HG02852 (cell line): ENCODE measurements around the gene TYW1.
"Not testable (repeated sequence)": the region's sequence is repeated elsewhere in the genome, so short reads cannot be mapped to it uniquely, and the experiment has no call there.

Experiments
- ATAC-seq: cut with Tn5 transposase; IDR thresholded peaks from one replicate; pipeline ENCODE4 v1.9.1; 2021; ENCODE audit warnings: mild to moderate bottlenecking, moderate library complexity; ENCODE audit not compliant: unreplicated experiment

Gene TYW1, protein sequence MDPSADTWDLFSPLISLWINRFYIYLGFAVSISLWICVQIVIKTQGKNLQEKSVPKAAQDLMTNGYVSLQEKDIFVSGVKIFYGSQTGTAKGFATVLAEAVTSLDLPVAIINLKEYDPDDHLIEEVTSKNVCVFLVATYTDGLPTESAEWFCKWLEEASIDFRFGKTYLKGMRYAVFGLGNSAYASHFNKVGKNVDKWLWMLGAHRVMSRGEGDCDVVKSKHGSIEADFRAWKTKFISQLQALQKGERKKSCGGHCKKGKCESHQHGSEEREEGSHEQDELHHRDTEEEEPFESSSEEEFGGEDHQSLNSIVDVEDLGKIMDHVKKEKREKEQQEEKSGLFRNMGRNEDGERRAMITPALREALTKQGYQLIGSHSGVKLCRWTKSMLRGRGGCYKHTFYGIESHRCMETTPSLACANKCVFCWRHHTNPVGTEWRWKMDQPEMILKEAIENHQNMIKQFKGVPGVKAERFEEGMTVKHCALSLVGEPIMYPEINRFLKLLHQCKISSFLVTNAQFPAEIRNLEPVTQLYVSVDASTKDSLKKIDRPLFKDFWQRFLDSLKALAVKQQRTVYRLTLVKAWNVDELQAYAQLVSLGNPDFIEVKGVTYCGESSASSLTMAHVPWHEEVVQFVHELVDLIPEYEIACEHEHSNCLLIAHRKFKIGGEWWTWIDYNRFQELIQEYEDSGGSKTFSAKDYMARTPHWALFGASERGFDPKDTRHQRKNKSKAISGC

GRCh38 chr7:66996444-66997191 is at the start of gene TYW1:
TYW1 (plus strand) TSS chr7:66996833; CDS start chr7:66996979, 146 bp downstream.
- peak; percentile 89 for ATAC-seq

GRCh38 chr7:66948480-66949109 is 48.0 kb upstream of the TYW1 start:
- no peak for ATAC-seq

GRCh38 chr7:66950311-66950710 is 46.3 kb upstream of the TYW1 start:
- ATAC-seq, result no peak

- ATAC-seq, result no peak
Observed at GRCh38 chr7:66950763-66951162, 45.9 kb upstream of the TYW1 start.

GRCh38 chr7:66952343-66953043 is 44.1 kb upstream of the TYW1 start:
- ATAC-seq, result no peak

DNA sequence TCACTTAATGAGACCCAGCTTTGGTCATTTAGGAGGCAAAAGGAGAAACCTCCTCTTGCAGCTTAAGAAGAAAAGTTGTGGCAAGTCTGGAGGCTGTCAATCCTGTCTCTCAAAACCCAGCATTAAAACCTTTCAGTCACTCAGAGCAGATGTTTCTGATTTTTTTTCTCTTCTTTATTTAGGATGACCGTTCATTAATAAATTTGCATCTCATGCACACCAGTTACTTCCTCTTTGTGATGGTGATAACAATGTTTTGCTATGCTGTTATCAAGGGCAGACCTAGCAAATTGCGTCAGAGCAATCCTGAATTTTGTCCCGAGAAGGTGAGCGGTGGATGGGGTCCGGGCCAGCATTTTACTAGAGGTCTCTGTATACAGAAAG is 43.6 kb upstream of the TYW1 start:
- ATAC-seq, result no peak

DNA sequence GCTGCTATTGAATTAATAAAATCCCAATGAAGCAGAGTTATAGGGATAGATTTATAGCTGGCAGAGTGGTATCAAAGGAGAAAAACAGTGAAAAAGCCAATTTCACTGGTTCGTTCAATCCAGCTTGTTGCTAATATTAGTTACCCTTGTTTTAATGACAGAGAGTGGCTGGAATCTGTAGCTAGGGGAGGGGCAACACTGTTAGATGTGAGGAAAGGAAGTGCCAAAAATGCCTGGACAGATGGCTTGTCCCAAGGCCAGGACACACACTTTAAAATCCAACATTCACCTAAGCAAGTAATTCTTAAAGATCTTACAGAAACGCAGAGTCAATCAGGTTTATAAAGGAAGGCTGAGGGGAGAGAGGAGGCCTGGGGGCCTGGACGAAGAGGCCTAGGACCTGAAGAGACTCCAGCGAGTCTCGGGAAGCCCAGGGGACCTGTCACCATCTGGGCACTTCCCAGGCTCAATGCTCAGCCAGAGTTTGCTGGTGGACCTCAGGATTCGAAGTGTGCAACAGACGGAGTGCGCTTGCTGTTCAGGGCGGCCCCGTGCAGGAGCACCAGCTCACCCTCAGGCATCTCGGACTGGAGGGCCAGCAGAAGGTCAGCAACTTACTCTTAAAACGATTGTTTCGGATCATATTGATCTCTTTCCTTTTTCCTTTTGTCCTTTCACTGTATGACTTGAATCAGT is 38.9 kb upstream of the TYW1 start:
- ATAC-seq, result no peak

DNA sequence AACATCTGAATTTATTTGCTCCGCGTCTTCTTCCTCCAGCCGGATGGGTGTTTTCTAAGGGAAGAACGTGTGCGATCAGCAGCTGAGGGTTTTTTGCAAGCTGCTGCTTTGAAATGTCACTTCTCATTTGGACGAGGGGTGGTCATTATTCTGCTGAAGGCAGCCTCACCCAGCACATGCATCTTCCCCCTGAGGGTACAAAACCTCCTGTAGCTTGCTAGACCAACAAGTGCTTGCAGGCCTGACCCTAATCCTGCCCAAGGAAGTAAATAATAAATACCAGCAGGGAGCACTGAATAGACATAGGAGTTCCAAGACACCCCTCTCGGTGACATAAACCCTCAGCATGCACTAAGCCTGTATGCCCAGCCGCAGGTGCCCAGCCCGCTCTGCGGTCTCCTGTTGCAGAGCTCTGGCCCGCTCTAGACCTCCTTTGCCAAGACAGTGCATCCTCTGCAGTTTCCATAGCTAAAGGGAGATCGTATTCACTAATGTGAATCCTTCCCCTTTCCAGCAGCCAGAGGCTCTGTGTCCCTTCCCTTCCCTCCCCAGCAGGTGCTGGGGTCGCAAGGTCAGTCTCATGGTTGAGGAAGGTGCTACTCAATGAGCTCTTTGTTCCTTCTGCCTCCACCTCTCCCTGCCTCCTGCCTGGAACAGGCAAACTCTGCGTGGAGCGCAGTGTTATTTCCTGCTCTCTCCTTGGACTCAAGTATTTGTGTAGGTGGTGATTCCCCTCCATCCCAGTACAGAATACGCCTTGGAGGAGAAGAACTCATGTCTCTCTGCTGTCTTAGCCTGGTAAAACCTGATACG is 37.9 kb upstream of the TYW1 start:
- no peak for ATAC-seq

- ATAC-seq, result no peak
Observed at GRCh38 chr7:66960192-66960591, 36.4 kb upstream of the TYW1 start.

DNA sequence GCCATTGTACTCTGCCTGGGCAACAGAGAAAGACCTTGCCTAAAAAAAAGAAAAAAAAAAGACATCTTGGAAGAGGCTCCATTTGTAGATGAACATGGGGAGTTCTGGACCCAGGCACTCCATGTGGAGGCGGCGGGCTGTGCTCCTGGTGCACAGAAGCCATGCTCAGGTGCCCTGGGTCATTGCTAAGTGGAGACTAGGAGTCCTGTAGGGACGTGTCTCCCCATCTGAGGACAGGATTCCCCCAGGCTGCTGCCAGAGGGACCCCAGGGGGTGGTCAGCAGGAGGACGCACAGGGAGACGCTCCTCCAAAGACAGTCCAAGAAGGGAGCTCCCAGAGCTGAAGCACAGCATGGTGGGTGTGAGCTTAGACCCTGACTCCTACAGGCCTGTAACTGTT is 35.5 kb upstream of the TYW1 start:
- ATAC-seq, result no peak

DNA sequence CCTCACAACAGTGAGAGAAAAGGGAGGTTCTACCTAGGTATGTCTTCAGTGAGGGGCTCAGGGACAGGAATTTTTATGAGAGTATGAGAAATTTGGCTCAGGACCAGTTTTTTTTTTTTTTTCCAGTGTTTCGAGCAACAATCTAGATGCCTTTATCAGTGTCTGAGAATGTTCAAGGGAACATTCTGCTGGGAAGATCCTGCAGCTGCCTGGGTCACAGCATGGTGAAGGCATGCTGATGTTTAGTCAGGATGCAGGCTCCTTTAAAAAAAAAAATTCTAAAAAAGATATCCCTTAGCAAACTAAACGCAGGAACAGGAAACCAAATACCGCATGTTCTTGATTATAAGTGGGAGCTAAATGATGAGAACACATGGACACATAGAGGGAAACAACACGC is 32.2 kb upstream of the TYW1 start:
- no peak for ATAC-seq

DNA sequence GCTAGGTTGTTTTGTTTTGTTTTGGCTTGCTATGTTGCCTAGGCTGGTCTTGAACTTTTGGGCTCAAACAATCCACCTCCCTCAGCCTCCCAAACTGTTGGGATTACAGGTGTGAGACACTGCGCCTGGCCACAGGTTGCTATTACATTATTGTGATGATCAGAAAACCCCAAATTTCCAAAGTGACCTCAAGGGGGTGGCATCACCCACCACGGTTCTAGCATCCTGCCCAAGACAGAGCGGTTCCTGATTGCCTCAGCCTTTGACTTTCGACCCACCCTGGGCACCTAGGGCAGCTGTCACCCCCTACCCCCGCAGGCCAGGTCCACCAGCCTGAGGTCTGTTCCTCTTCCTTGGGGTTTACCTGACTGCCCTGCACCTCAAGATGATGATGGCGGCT is 29.6 kb upstream of the TYW1 start:
- ATAC-seq, result no peak

DNA sequence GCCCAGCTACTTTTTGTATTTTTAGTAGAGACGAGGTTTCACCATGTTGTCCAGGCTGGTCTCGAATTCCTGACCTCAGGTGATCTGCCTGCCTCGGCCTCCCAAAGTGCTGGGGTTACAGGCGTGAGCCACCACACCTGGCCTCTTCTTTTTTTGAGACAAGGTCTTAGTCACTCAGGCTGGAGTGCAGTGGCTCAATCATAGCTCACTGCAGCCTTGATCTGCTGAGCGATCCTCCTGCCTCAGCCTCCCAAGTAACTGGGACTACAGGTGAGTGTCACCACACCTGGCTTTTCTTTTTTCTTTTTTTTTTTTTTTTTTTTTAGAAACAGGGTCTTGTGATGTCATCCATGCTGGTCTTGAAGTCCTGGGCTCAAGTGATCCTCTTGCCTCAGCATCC is 27.6 kb upstream of the TYW1 start:
- ATAC-seq, result not testable (repeated sequence)

GRCh38 chr7:66970310-66970709 is 26.3 kb upstream of the TYW1 start:
- ATAC-seq, result no peak

GRCh38 chr7:66974986-66975590 is 21.5 kb upstream of the TYW1 start:
- no peak for ATAC-seq

DNA sequence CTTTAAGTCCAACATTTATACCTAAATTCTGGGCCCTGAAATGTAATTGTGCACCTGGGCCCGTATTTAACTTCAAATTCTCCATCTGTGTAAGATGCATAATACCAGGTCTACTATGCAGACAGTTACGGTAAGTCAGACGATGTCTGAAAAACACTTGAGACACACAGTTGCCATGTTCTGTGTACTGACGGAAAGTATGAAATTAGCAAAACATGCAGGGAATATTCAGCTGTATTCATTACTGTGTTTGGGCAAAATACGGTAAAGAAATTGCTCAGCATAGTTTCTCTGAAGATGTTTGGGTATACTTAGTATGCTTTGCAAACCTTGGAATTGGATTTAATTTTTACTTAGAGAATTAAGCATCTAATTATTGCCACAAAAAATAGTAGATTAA is 18.3 kb upstream of the TYW1 start:
- not testable (repeated sequence) for ATAC-seq

DNA sequence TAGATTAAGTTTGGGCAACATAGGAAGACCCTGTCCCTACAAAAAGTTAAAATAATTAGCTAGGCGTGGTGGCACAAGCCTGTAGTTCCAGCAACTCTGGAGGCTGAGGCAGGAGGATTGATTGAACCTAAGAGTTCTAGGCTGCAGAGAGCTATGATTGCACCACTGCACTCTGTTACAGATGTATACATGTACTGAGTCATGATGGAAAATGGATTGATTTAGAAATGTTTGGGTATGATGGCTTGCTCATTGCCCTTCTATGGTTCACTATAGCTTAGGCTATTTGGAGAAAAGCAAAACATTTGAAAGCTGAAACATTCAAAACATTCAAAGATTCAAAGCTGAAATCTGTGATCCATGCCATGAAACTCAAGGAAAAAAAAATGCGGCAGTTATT is 17.6 kb upstream of the TYW1 start:
- ATAC-seq, result not testable (repeated sequence)

DNA sequence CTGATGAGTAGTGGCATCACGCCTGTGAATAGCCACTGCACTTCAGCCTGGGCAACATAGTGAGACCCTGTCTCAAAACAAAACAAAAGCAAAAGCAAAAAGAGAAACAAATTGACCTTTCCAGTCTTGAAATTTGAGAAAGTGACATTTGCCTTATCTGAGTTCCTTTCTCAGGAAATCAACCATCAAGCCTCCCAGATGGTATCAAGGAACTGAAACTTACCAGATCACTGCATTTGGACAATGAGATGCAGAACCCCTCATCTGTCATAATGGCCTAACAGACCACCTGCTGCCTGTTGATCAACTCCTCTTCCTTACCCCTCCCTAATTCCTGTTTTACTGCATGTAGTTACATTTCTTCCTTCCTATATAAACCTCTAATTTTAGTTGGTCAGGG is 16.3 kb upstream of the TYW1 start:
- ATAC-seq, result not testable (repeated sequence)

GRCh38 chr7:66989552-66989951 is 7.1 kb upstream of the TYW1 start:
- ATAC-seq, result not testable (repeated sequence)
